HK-2 (cell line): ENCODE data around the gene RIT1.
"Not testable (repeated sequence)": the region's sequence is repeated elsewhere in the genome, so short reads cannot be mapped to it uniquely, and the experiment has no call there.

Experiments used
- DNase-seq: peaks from one replicate; pipeline ENCODE4 v3.0.0-alpha.2; 2018; ENCODE audit not compliant: unreplicated experiment

RIT1 gene

DNA sequence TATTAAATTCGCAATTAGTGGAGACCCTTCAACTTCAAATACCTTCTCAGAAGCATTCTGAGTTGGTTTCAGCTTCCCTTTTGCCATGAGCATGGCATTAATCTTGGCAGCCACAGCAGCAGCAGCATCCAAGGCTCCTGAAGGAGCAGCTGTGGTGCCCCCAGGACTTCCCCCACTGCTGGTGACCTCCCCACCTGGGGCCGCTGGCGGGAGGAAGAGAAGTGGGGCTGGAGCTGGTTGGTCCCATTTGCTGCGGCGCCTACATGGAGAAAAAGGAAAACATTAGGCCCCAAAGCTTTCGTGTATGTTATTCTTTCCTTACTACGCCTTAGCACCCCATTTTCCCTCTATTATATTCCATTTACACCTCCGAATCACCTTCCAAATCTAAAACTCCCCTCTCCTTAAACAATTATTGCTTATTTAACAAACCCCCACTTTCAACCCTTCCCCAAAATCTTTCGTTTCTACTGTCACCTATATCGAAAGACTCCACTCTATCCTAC, 22.5 kb upstream of the RIT1 start:
- no peak for DNase-seq

DNA sequence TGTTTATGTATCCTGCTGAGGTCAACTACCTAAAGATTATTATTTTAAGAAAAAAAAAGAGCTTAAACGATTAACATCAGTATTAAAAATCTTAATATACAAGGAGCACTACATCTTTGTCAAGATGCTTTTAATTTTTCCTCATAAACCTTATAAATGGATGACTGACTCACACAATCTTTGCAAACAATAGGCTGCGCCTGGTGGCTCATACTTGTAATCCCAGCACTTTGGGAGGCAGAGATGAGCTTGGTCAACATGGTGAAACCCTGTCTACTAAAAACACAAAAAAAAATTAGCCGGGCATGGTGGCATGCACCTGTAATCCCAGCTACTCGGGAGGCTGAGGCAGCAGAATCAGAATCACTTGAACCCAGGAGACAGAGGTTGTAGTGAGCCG, 21.3 kb upstream of the RIT1 start:
- DNase-seq, result no peak

DNA sequence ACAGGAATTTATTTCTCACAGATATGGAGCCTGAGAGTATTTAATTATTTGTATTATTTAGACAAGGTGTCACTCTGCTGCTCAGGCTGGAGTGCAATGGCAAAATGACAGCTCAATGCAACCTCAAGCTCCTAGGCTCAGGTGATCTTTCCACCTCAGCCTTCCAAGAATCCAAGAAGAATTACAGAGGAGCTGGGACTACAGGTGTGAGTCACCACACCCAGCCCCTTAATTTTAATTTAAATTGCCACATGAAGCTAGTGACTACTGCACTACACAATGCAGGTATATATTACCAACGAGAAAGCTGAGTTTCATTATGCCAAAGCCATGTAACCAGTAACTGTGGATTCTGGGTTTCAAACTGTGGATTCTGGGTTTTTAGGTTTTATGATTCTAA, 20.9 kb upstream of the RIT1 start:
- no peak for DNase-seq

DNA sequence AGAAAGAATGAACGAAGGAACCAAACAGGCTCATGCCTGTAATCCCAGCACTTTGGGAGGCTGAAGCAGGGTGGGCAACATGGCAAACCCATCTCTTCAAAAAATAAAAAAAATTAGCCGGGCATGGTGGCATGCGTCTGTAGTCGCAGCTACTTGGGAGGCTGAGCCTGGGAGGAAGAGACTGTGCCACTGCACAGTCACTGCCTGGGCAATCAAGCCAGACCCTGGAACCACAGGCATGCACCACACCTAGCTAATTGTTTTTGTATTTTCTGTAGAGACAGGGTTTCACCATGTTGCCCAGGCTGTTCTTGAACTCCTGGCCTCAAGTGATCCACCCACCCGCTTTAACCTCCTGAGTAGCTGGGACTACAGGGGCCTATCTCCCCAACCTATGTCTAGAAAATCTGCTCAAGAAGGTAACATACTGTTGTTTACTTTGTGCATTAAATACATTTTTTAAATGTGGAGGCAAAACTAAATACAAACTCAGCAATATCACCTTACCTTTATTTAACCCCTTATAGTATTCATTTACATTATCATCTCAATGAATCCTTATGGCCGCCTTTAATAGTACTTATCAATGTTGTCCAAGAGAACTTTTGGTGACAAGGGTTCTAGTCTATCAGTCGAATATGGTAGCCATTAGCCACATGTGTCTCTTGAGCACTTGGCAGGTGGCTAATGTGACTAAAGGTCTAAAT, 20.3 kb upstream of the RIT1 start:
- no peak for DNase-seq

DNA sequence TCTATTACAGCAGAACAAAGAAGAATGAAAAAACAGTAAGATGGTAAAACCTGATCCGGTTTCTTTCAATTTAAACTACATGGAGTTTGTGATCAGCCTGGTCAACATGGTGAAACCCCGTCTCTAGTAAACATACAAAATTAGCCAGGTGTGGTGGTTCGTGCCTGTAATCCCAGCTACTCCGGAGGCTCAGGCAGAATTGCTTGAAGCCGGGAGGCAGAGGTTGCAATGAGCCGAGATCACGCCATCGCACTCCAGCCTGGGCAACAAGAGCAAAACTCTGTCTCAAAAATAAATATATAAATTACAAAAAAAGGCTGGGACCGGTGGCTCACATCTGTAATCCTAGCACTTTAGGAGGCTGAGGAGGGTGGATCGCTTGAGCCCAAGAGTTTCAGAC, 19.6 kb upstream of the RIT1 start:
- not testable (repeated sequence) for DNase-seq

DNA sequence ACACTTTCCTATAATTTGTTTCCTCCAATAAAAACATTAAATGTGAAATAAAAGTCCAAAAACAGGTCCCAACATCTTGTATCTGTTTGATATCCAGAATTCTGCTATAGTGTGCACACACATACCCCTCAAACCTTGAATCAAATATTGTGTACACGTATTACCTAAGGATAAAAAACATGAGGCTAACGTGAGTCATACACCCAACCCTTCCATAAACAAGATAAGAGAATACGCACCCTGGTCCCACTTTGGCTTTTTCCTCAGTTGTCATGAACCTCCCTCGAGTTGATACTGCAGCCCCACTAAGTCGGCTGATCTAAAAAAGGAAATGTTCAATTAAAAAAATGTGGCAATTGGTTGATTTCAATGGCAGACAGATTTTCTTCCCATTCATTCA, 17.9 kb upstream of the RIT1 start:
- DNase-seq, result no peak

DNA sequence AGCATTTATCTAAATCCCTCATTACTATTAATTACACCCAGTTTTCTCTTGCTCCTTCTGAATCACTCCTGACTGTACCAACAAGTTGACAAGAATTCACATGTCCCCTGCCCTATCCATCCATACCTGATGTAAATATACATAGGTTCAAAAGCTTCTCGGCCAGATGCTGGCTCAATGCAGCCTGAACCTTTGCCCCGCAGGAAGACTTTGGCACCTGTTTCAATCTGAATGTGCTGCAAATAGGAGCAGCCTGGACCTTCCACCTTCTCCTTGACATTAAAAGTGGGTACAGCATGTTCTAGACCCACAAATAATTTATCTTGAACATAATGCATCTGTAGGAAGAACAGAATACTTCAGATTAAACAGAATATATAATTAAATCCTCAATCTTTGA, 14.4 kb upstream of the RIT1 start:
- DNase-seq, result no peak

DNA sequence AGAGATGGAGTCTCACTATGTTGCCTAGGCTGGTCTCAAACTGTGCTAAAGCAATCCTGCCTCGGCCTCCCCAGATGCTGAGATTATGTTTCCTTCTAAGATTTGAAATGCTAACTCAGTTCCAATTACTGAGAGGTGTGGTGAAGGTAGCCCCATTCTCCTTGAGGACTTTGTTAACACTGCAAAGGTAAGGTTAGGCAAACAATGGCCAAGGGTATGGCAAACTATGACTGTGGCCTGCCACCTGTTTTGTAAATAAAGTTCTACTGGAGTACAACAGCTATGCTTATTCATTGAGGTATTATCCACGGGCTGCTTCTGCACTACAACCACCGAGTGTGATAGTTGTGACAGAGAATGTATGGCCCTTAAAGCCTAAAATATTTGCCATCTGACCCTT, 9.6 kb upstream of the RIT1 start:
- no peak for DNase-seq

DNA sequence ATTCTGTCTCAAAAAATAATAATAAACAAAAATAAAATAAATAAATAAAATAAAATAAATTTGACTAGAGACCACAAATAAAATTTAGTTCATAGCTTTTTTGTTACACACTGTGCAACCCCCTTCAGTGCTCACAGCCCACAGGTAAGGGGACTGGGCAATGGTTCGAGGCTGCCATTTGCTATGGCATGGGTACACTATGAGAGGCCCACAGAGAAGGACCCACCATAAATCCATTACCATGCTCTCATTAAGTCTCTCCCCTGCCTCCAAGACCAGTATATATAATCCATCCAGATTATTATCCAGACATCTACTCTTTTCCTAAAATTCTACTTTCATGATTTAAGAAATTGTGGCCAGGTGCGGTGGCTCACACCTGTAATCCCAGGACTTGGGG, 8.7 kb upstream of the RIT1 start:
- no peak for DNase-seq

DNA sequence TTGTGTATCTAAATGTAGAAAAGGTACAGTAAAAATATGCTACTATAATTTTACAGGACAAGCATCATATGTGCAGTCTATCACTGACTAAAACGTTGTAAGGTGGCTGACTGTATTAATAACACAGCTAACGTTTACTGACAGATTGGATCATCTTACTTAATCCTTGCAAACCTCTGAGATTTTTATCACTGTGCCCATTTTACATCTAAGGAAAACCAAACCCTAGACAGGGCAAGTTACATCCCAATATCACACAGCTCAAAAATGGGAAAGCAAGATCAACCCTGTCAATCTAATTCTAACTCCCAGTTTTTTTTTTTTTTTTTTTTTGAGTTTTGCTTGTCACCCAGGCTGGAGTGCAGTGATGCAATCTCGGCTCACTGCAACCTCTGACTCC, 7.5 kb upstream of the RIT1 start:
- DNase-seq, result no peak

DNA sequence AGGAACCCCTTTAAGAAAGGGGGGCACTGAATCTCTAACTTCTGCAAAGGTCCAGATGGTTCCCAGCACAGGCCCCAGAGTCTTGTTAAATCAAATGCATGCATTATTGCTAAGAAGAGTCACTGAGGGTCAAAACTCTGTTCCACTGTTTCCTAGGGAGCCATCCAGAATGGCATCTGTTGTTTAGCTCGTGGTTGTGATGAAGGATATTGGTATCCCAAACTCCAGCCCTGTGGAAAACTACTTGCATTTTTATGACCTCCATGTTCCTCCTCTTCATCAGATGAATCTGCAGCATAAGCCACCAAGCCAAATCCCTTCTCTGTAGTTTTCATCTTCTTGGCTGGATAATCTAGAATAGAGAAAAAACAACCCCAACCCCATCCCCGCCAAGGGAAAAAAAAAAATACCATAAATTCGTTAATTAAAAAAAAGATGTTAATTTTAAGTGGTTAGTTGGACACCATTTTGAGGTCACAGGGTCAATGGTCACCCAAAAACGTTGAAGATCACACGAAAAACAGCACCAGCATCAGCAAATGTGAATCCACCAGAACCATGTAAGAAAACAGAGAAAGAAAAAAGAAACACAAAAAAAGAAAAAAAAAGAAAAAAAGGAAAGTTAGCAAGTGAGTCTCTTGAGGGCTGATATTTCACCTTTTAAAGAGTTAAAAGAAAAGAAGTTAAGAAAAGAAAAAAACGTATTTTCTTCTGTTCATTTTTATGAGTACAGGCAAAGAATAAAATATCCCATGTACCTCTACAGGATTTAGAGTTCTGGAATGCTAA, 3.0 kb upstream of the RIT1 start:
- no peak for DNase-seq

DNA sequence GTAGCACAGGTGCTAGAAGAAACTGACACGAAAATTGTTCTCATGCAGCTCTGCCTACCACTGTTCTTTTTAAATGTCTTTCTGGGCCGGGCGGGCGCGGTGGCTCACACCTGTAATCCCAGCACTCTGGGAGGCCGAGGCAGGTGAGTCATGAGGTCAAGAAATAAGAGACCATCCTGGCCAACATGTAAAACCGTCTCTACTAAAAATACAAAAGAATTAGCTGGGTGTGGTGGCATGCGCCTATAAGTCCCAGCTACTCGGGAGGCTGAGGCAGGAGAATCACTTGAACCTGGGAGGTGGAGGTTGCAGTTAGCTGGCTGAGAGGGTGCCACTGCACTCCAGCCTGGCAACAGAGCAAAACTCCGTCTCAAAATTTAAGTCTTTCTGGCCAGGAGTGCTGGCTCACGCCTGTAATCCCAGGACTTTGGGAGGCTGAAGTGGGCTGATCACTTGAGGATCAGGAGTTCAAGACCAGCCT, 947 bp upstream of the RIT1 start:
- peak; percentile 38 for DNase-seq

DNA sequence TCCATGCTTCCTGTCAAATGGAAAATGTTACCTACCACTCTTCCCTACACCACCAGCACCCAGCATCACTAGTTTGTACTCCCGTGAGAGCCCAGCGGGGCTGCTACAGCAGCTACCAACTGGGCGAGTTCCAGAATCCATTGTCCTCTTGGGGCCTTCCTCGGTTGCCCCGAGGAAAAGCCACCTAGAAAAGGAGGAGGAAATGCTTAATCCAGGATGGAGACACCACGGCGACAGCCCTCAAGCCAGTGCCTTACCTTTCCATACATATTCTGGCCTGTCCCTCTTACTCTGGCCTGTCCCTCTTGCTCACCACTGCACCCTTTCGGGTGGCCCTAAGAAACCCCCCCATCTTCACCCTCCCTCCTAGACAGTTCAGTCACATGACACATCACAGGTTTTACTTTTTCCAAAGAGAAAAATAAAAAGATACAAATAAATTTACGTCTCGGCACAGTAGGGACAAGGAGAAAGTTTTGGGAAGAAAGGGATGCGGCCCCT, 478 bp downstream of the RIT1 start:
- peak; percentile 51 for DNase-seq

DNA sequence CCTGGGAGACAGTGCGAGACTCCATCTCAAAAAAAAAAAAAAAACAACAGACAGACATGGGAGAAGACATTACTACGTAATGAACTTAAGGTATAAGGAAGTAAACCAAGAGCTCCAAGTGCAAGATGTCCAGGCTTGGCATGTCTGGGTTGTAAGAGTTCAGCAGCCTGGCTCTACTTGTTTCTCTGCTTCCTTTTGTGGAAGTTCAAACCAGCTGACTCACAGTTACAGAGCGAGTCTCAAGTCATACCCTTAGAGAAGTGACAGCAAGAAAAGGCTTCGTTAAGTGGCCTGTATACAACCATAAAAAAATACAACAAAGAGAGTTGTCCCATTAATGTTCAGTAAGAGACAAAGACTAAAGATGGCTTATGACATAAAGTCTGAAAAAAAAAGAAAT, 1.3 kb downstream of the RIT1 start:
- DNase-seq, result no peak

DNA sequence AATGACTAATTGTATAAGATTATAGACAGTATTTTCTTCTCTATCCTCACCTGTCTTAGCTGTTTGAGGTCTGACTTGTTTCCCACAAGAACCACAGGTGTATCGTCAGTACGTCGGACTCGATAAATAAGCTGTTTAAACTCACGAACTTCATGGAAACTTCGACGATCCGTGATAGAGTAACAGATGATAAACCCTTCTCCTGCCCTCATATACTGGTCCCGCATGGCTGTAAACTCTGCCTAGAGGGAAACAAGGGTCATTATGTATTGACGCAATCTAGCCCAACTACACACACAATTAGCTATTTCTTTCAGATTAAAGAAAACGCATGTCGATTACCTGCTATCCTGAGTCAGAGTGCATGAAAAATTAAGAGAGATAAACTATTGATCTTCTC, 6.9 kb downstream of the RIT1 start:
- DNase-seq, result no peak

DNA sequence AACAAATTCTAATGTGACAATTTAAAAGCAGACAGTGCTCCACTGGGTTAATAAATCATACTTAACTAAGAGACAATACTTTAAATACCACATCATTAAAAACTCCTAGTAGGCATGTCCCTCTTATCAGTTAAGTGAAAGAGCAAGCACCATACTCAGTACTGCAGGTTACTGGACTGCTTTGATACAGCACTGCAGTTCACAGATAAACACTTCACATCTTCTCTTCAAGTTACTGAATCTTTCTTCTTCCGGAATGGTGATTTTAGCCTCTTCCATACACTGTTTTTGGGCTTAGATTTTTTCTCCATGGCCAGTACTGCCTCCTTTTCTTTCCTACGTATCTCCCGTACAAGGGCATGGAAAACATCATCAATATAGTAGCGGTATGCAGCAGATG, 11.0 kb downstream of the RIT1 start:
- DNase-seq, result no peak

DNA sequence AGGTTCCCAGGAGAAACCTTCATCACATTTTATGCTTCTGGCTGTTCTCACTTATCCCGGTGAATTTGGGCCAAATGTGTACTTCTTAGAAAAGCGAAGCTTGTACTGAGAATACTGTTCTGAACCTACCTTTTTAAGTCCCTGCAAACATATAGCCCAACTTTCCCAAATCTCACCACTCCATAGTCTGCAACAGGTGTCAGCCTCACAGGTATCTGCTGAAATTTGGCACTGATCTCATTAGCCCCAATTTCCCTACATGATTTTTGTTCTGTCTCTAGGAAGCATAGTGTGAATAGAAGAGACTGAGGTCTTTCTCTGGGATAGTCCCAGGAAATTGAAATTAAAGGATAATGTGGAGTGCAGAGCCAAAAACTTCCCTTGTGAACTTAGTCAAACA, 11.5 kb downstream of the RIT1 start:
- DNase-seq, result no peak

DNA sequence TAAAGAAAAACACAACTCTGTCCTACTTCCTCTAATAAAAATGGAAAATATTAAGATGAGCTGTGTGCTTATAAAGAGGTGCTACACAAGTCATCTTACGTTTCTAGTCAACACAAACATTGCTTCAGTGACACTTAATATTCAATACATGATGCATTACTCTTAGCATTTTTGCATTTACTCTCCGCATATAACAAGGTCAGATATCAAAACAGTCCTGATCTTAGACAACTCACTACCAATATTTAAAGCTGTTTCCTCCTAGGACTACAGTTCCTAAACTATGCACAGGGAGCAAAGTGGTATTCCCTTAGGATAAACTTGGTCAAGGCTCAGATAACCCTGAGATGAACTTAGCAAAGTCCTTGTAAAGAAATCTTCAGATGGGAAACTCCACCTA, 12.3 kb downstream of the RIT1 start:
- DNase-seq, result no peak

DNA sequence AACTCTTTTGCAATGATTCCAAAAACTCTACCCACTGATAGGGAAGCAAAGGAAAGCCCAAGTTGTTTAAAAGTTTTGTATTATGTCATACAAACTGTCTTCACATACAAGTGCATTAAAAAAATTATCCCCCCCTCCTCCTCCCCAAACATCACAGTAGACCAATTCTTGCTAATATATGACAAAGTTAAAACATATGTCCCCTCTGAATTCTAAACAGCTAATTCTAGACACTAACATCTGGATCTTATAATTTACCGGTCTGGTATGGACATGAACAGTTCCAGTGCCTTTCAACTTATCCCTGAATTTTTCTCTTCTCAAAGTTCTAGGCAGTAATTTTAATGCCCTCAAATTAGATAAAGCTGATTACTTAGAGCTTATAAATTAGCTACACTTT, 13.4 kb downstream of the RIT1 start:
- no peak for DNase-seq

DNA sequence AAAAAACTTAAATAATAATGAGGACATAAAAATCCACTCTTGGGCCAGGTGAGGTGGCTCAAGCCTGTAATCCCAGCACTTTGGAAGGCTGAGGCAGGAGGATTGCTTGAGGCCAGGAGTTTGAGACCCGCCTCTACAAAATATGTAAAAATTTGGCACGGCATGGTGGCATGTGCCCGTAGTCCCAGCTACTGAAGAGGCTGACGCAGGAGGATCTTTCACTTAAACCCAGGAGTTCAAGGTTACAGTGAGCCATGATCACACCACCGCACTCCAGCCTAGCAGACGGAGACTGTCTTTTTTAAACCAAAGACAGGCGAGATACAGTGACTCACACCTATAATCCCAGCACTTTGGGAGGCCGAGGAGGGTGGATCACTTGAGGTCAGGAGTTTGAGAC, 14.7 kb downstream of the RIT1 start:
- DNase-seq, result not testable (repeated sequence)

DNA sequence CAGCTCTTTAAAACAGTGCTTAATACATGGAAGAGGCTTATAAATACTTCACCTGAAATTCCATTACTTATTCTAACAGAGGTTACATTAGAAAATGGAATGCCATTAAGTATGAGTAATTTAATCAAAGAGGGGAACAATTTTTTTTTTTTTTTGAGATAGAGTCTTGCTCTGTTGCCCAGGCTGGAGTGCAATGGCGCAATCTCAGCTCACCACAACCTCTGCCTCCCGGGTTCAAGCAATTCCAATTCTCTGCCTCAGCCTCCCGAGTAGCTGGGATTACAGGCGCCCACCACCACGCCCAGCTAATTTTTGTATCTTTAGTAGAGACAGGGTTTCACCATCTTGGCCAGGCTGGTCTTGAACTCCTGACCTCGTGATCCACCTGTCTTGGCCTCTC, 15.5 kb downstream of the RIT1 start:
- DNase-seq, result not testable (repeated sequence)

DNA sequence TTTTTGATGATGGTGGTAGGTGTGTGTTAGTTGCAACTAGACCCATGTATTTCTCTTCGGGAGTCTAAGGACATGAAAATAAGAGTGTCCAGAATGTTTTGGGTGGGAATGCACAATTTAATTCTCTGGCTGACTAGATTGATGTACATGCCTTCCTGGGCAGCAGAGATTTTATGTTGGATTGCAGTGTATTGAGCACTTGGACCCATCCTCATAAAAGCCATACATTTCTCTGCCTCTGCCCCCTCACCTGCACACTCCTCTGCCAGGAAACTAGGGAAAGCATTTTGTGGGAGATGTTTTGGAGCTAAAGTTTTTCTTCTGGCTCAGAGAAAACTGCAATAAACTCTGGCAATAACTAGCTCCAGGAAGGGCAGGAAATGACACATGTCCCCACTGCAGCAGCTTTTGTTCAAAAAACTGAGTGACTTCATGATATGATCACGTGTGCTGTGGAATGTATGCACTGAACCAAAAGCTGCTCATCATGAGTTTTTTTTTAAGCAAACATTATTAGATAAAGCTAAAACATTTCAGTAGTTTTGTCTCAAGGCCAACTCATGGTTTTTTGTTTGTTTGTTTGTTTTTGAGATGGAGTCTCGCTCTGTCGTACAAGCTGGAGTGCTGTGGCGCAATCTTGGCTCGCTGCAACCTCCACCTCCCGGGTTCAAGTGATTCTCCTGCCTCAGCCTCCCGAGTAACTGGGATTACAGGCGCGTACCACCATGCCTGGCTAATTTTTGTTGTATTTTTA, 17.6 kb downstream of the RIT1 start:
- peak; percentile 52 for DNase-seq
